Measurements from ENCODE around the gene PLB1.

The PLB1 gene

GRCh38 chr2:28639836-28640235 is 144.0 kb downstream of the PLB1 start:
- DNase-seq (ENCODE audit: low read depth in 2 of 3, low spot score in 1 of 3): no peak

- DNase-seq (ENCODE audit: low read depth in 2 of 3, low spot score in 1 of 3): no peak
Observed at GRCh38 chr2:28640260-28640907, 144.5 kb downstream of the PLB1 start.

GRCh38 chr2:28640908-28641300 is 145.0 kb downstream of the PLB1 start:
- DNase-seq (ENCODE audit: low read depth in 2 of 3, low spot score in 1 of 3): no peak

- no peak for DNase-seq (ENCODE audit: low read depth in 2 of 3, low spot score in 1 of 3)
Observed at GRCh38 chr2:28642796-28643195, 146.9 kb downstream of the PLB1 start.

- DNase-seq (ENCODE audit: low read depth in 2 of 3, low spot score in 1 of 3): no peak
Observed at GRCh38 chr2:28643327-28643726, 147.5 kb downstream of the PLB1 start.

- DNase-seq (ENCODE audit: low read depth in 2 of 3, low spot score in 1 of 3): no peak
Observed at GRCh38 chr2:28643911-28644334, 148.1 kb downstream of the PLB1 start.

- no peak for DNase-seq (ENCODE audit: low read depth in 2 of 3, low spot score in 1 of 3)
Observed at GRCh38 chr2:28644760-28645159, 148.9 kb downstream of the PLB1 start.

GRCh38 chr2:28645553-28645952 is 149.7 kb downstream of the PLB1 start:
- no peak for DNase-seq (ENCODE audit: low read depth in 2 of 3, low spot score in 1 of 3)

- no peak for DNase-seq (ENCODE audit: low read depth in 2 of 3, low spot score in 1 of 3)
Observed at GRCh38 chr2:28647682-28648081, 151.8 kb downstream of the PLB1 start.

- DNase-seq (ENCODE audit: low read depth in 2 of 3, low spot score in 1 of 3): no peak
Observed at GRCh38 chr2:28648147-28648546, 152.3 kb downstream of the PLB1 start.

- DNase-seq (ENCODE audit: low read depth in 2 of 3, low spot score in 1 of 3): no peak
Observed at GRCh38 chr2:28648671-28649395, 153.0 kb downstream of the PLB1 start.

- peak; percentile 45 to 56 (median 51) for DNase-seq (ENCODE audit: low read depth in 2 of 3, low spot score in 1 of 3)
Observed at GRCh38 chr2:28649481-28650265, 153.8 kb downstream of the PLB1 start.

- no peak for DNase-seq (ENCODE audit: low read depth in 2 of 3, low spot score in 1 of 3)
Observed at GRCh38 chr2:28650266-28650584, 154.4 kb downstream of the PLB1 start.

- no peak for DNase-seq (ENCODE audit: low read depth in 2 of 3, low spot score in 1 of 3)
Observed at GRCh38 chr2:28652217-28652616, 156.4 kb downstream of the PLB1 start.

- DNase-seq (ENCODE audit: low read depth in 2 of 3, low spot score in 1 of 3): no peak
Observed at GRCh38 chr2:28653892-28654662, 158.2 kb downstream of the PLB1 start.

- no peak for DNase-seq (ENCODE audit: low read depth in 2 of 3, low spot score in 1 of 3)
Observed at GRCh38 chr2:28654663-28655320, 158.9 kb downstream of the PLB1 start.

- no peak for DNase-seq (ENCODE audit: low read depth in 2 of 3, low spot score in 1 of 3)
Observed at GRCh38 chr2:28656937-28657615, 161.2 kb downstream of the PLB1 start.

GRCh38 chr2:28658369-28658768 is 162.5 kb downstream of the PLB1 start:
- no peak for DNase-seq (ENCODE audit: low read depth in 2 of 3, low spot score in 1 of 3)

- no peak for DNase-seq (ENCODE audit: low read depth in 2 of 3, low spot score in 1 of 3)
Observed at GRCh38 chr2:28659127-28659526, 163.3 kb downstream of the PLB1 start.

- DNase-seq (ENCODE audit: low read depth in 2 of 3, low spot score in 1 of 3): no peak
Observed at GRCh38 chr2:28661589-28662001, 165.7 kb downstream of the PLB1 start.
